H1 (cell line): ENCODE results near the gene SLC2A5. TPM values are rescaled to one million over a fixed set of nuclear protein-coding genes. Genes with fewer than 3 reads are reported as not detected.

Experiments
- CTCF ChIA-PET: fragments of 300-600 bp; sonication (Branson Sonifier 250); formaldehyde crosslinking; loops from one replicate; lab custom pipeline; 2021; ENCODE audit not compliant: partially characterized antibody; lab: Charles Lee
- POLR2A ChIA-PET: fragments of 300-600 bp; sonication (Branson Sonifier 250); formaldehyde crosslinking; loops from one replicate; lab custom pipeline; 2021; ENCODE audit warnings: inconsistent platforms; ENCODE audit not compliant: partially characterized antibody; lab: Charles Lee
- DNase-seq, 2 experiments: peaks; one replicate each; pipeline versions ENCODE4 v3.0.0 to v3.0.0-alpha.2; 2010 to 2022; ENCODE audit warnings: low spot score in 2 of 2, low read depth in 1 of 2, mixed read lengths in 1 of 2
- FAIRE-seq: peaks from 2 replicates; lab custom pipeline; 2011; peaks lifted over from hg19 to GRCh38; lab: Jason Lieb, UNC
- H2AFZ ChIP-seq: 2 replicates; pipeline ENCODE4 v1.8.1; 2012; ENCODE audit warnings: low read length, inconsistent platforms
- H2AK5ac ChIP-seq: 2 replicates; pipeline ENCODE4 v1.6.1; 2013; ENCODE audit warnings: low read depth, low read length
- H2BK120ac ChIP-seq: replicated peaks from 2 replicates; pipeline ENCODE3; 2013; ENCODE audit warnings: low read depth, low read length, inconsistent platforms
- H2BK12ac ChIP-seq: 2 replicates; pipeline ENCODE4 v1.6.1; 2013; ENCODE audit warnings: low read depth, low read length
- H2BK15ac ChIP-seq: 2 replicates; pipeline ENCODE4 v1.6.1; 2013; ENCODE audit warnings: low read length
- H2BK20ac ChIP-seq: 2 replicates; pipeline ENCODE4 v1.6.1; 2013; ENCODE audit warnings: low read length
- H2BK5ac ChIP-seq: 2 replicates; pipeline ENCODE4 v1.6.1; 2013; ENCODE audit warnings: low read depth, low read length
- H3K14ac ChIP-seq: 2 replicates; pipeline ENCODE4 v1.6.1; 2013; ENCODE audit warnings: inconsistent platforms; ENCODE audit not compliant: insufficient read length
- H3K18ac ChIP-seq: 2 replicates; pipeline ENCODE4 v1.6.1; 2013; ENCODE audit warnings: low read length; ENCODE audit errors: extremely low read depth
- H3K23ac ChIP-seq: 2 replicates; pipeline ENCODE4 v1.6.1; 2013; ENCODE audit warnings: inconsistent platforms; ENCODE audit not compliant: insufficient read length
- H3K23me2 ChIP-seq: 2 replicates; pipeline ENCODE4 v1.6.1; 2013; ENCODE audit warnings: low read depth, low read length
- H3K27ac ChIP-seq: 2 replicates; pipeline ENCODE4 v1.6.1; 2011; ENCODE audit warnings: low read depth, low read length, inconsistent platforms
- H3K27me3 ChIP-seq, 4 experiments: replicated peaks in 1 of 4; 1 replicate in 1 of 4; 2 replicates in 3 of 4; pipeline versions ENCODE4 v1.6.1 to v1.8.1; 2011 to 2013; ENCODE audit warnings: low read length in 3 of 4, mild to moderate bottlenecking in 3 of 4, inconsistent platforms in 2 of 4, mixed read lengths in 2 of 4, moderate library complexity in 1 of 4; ENCODE audit not compliant: control insufficient read depth in 3 of 4, insufficient read depth in 3 of 4; ENCODE audit errors: extremely low read depth in 1 of 4
- H3K36me3 ChIP-seq, 4 experiments: 2 replicates each; pipeline versions ENCODE4 v1.6.1 to v1.8.1; 2011 to 2013; ENCODE audit warnings: mild to moderate bottlenecking in 4 of 4, low read length in 3 of 4, moderate library complexity in 2 of 4, control low read depth in 1 of 4, inconsistent platforms in 1 of 4; ENCODE audit not compliant: insufficient read depth in 4 of 4, control insufficient read depth in 2 of 4
- H3K4ac ChIP-seq: replicated peaks from 2 replicates; pipeline ENCODE3; 2013; ENCODE audit warnings: low read length, low read depth, mixed read lengths, inconsistent platforms; ENCODE audit not compliant: insufficient read length
- H3K4me1 ChIP-seq, 4 experiments: replicated peaks in 1 of 4; 1 replicate in 1 of 4; 2 replicates in 3 of 4; pipeline versions ENCODE4 v1.6.1 to v1.8.1; 2011 to 2013; ENCODE audit warnings: low read length in 3 of 4, inconsistent platforms in 2 of 4, mixed read lengths in 1 of 4; ENCODE audit not compliant: insufficient read depth in 4 of 4, control insufficient read depth in 3 of 4
- H3K4me2 ChIP-seq, 2 experiments: 2 replicates each; pipeline versions ENCODE4 v1.6.1 to v1.8.1; 2011 to 2013; ENCODE audit warnings: low read depth in 2 of 2, low read length in 2 of 2, control low read depth in 1 of 2, inconsistent platforms in 1 of 2, mild to moderate bottlenecking in 1 of 2; ENCODE audit not compliant: insufficient read depth in 1 of 2
- H3K4me3 ChIP-seq, 4 experiments: fragments of 200-600, 300-600 bp in 1 of 4; sonication (generic), shearing (Covaris generic), sonication (Bioruptor Twin) in 1 of 4; 2 replicates each; pipeline versions ENCODE4 v1.5.1 to v1.8.1; 2011 to 2016; ENCODE audit warnings: low read length in 4 of 4, low read depth in 3 of 4, control low read depth in 2 of 4, inconsistent platforms in 2 of 4, mild to moderate bottlenecking in 2 of 4, mixed read lengths in 1 of 4, moderate library complexity in 1 of 4; ENCODE audit not compliant: insufficient read depth in 2 of 4; ENCODE audit errors: extremely low read depth in 1 of 4
- H3K56ac ChIP-seq: replicated peaks from 2 replicates; pipeline ENCODE3; 2013; ENCODE audit warnings: low read depth, mild to moderate bottlenecking, mixed read lengths, low read length, inconsistent platforms; ENCODE audit not compliant: insufficient read length
- H3K79me1 ChIP-seq: 2 replicates; pipeline ENCODE4 v1.6.1; 2013; ENCODE audit warnings: low read depth, low read length, control low read depth
- H3K79me2 ChIP-seq, 2 experiments: 2 replicates each; pipeline versions ENCODE4 v1.6.1 to v1.8.1; 2012 to 2013; ENCODE audit warnings: low read length in 2 of 2, mild to moderate bottlenecking in 2 of 2, inconsistent platforms in 1 of 2; ENCODE audit not compliant: insufficient read depth in 2 of 2, control insufficient read depth in 1 of 2
- H3K9ac ChIP-seq, 4 experiments: replicated peaks in 1 of 4; 1 replicate in 1 of 4; 2 replicates in 3 of 4; pipeline versions ENCODE4 v1.6.1 to v1.8.1; 2011 to 2013; ENCODE audit warnings: low read depth in 3 of 4, low read length in 3 of 4, control low read depth in 2 of 4, mild to moderate bottlenecking in 2 of 4, moderate library complexity in 2 of 4, inconsistent platforms in 1 of 4; ENCODE audit errors: extremely low read depth in 1 of 4
- H3K9me3 ChIP-seq, 2 experiments: 2 replicates each; pipeline versions ENCODE4 v1.6.1 to v1.8.1; 2012 to 2013; ENCODE audit warnings: mild to moderate bottlenecking in 2 of 2, moderate library complexity in 2 of 2, control low read depth in 1 of 2, inconsistent platforms in 1 of 2, low read depth in 1 of 2, low read length in 1 of 2, mixed read lengths in 1 of 2; ENCODE audit not compliant: insufficient read depth in 2 of 2
- H4K20me1 ChIP-seq, 2 experiments: replicated peaks in 1 of 2; 2 replicates each; pipeline versions ENCODE3 to v1.8.1; 2011 to 2013; ENCODE audit warnings: inconsistent platforms in 2 of 2, low read length in 2 of 2, mild to moderate bottlenecking in 1 of 2; ENCODE audit not compliant: insufficient read depth in 2 of 2, control insufficient read depth in 1 of 2
- H4K5ac ChIP-seq: 2 replicates; pipeline ENCODE4 v1.6.1; 2013; ENCODE audit warnings: low read length, low read depth, mixed read lengths, inconsistent platforms; ENCODE audit not compliant: insufficient read length
- H4K8ac ChIP-seq: 2 replicates; pipeline ENCODE4 v1.8.0; 2013; ENCODE audit warnings: mild to moderate bottlenecking, moderate library complexity, low read length, inconsistent platforms; ENCODE audit not compliant: insufficient read depth; ENCODE audit errors: extremely low read depth
- H4K91ac ChIP-seq: replicated peaks from 2 replicates; pipeline ENCODE3; 2013; ENCODE audit warnings: low read length, mixed read lengths, inconsistent platforms; ENCODE audit not compliant: insufficient read length
- CHD2 ChIP-seq: IDR thresholded peaks from 2 replicates; pipeline ENCODE4 v1.6.1; 2012; ENCODE audit warnings: low read length, improper control_type of control experiment
- CTCF ChIP-seq, 3 experiments: IDR thresholded peaks; 1 replicate in 2 of 3; 2 replicates in 1 of 3; pipeline versions ENCODE4 v1.5.1 to v1.6.1; 2011; ENCODE audit warnings: low read length in 3 of 3, mild to moderate bottlenecking in 3 of 3, inconsistent platforms in 2 of 3, low read depth in 1 of 3, moderate library complexity in 1 of 3; ENCODE audit not compliant: insufficient read depth in 1 of 3; ENCODE audit errors: control extremely low read depth in 1 of 3
- EZH2 ChIP-seq: fragments of 200-600 bp; sonication (generic); IDR thresholded peaks from 2 replicates; pipeline ENCODE4 v1.7.1; 2012; ENCODE audit warnings: low read depth, mild to moderate bottlenecking, moderate library complexity, low read length, inconsistent platforms; ENCODE audit not compliant: severe bottlenecking
- WGBS, 2 experiments: shearing (Covaris generic) in 1 of 2; methylation state at CpG; one replicate each; pipeline versions ENCODE4 v1.1.6 to v1.1.7; 2013 to 2015; ENCODE audit warnings: low lambda C conversion rate in 2 of 2, mixed read lengths in 2 of 2, inconsistent platforms in 1 of 2, low coverage in 1 of 2, missing lambda C conversion rate in 1 of 2; ENCODE audit not compliant: insufficient replicate concordance in 2 of 2, insufficient coverage in 1 of 2, insufficient read length in 1 of 2; ENCODE audit errors: extremely low coverage in 1 of 2, missing lambda C conversion rate in 1 of 2; 5-methylcytosine and 5-hydroxymethylcytosine counted together
- polyA plus RNA-seq, 7 experiments: library from polyadenylated mRNA; depleted of rRNA in 3 of 7; stranded (reverse) in 5 of 7; unstranded in 2 of 7; fragments of >200 nt in 5 of 7; fragments of 200-250 nt in 2 of 7; gene quantifications; 1 replicate in 5 of 7; 2 replicates in 1 of 7; 4 replicates in 1 of 7; pipeline versions ENCODE4 v1.2.1 to v1.2.3, GENCODE V29; 2011 to 2013; ENCODE audit warnings: missing spikeins in 2 of 7, mixed read lengths in 2 of 7
- total RNA-seq: library from RNA; stranded (reverse); fragmentation: NEBNext Ultra II Directional; extraction: Animal tissue kit (Norgen Biotek cat#: 25700); gene quantifications from 2 replicates; pipeline ENCODE4 v1.2.1, GENCODE V29; 2021

Gene SLC2A5
- total and polyA plus RNA-seq, 2 of the 8 experiments (the other 6 are each of a cell fraction or from before 2014, with no cell fraction given) = 0.12 TPM; not detected in 1

- peak overlapping the region; percentile 14 for H2BK120ac ChIP-seq
- H3K18ac ChIP-seq = no peak overlapping the region
- CTCF ChIA-PET = interaction anchor here (1.1 to 3.1 kb wide), 6 partner anchors 8 to 144 kb away, joined by 3 to 13 read pairs (median 5); no protein-coding TSS in a partner anchor
- H2BK5ac ChIP-seq = no peak overlapping the region
- no peak overlapping the region for H3K9ac ChIP-seq
- TF ChIP-seq EZH2 (no peak), CTCF (IDR thresholded peaks at IDR 0.05; ENCODE audit: control extremely low read depth in 1 of 3, insufficient read depth in 1 of 3, low read depth in 1 of 3, low read length in 3 of 3) (peak in 2 of 3 experiments; percentile 2 to 25; a peak in 1 of 4 replicates), CHD2 (no peak)
- H3K23me2 ChIP-seq = no peaks in the 10 kb centered on the region
- WGBS, 2 experiments = 86% methylated on average over 8 of the region's 8 CpGs; no CpG with 5 or more reads in 1 of the 2 experiments
- H3K4ac ChIP-seq = no peak overlapping the region
- peaks cover 0 to 6% of the 10 kb centered on the region in 2 experiments; a peak in 3 of 4 replicates for H3K9me3 ChIP-seq
- POLR2A ChIA-PET = no interaction called here
- H4K91ac ChIP-seq = no peak overlapping the region
- no peak for DNase-seq
- H3K27me3 ChIP-seq = no peaks in the 10 kb centered on the region
- no peaks in the 10 kb centered on the region for H3K79me1 ChIP-seq
- H3K36me3 ChIP-seq = no peaks in the 10 kb centered on the region
- H3K4me2 ChIP-seq = no peak overlapping the region
- H2BK15ac ChIP-seq = no peak overlapping the region
- no peak overlapping the region for H3K4me3 ChIP-seq
- H2AFZ ChIP-seq = no peak overlapping the region
- no peak overlapping the region for H4K5ac ChIP-seq
- H3K79me2 ChIP-seq = no peaks in the 10 kb centered on the region
- no peak overlapping the region for H3K27ac ChIP-seq
- no peak overlapping the region for H3K56ac ChIP-seq
- H2BK20ac ChIP-seq = no peak overlapping the region
- no peak overlapping the region for H3K23ac ChIP-seq
- no peak overlapping the region for H4K8ac ChIP-seq
- H4K20me1 ChIP-seq = no peaks in the 10 kb centered on the region
- H2AK5ac ChIP-seq = 0 out of 2 replicates have a peak overlapping the region, but pooled peaks have one; percentile 65
- no peak overlapping the region for H3K14ac ChIP-seq
- H3K4me1 ChIP-seq = no peaks in the 10 kb centered on the region
- FAIRE-seq = no peak
- no peak overlapping the region for H2BK12ac ChIP-seq
Observed at GRCh38 chr1:8992936-8993687, 76.3 kb downstream of the SLC2A5 start.
